ENCODE measurements around the gene VIT.
A peak's percentile ranks its signal among the peaks of the same experiment; 100 is the strongest.

VIT gene

GRCh38 chr2:36773947-36774346 is 77.4 kb downstream of the VIT start:
- DNase-seq = no peak

- no peak for DNase-seq
Measured at GRCh38 chr2:36775261-36775660, 78.8 kb downstream of the VIT start.

DNA sequence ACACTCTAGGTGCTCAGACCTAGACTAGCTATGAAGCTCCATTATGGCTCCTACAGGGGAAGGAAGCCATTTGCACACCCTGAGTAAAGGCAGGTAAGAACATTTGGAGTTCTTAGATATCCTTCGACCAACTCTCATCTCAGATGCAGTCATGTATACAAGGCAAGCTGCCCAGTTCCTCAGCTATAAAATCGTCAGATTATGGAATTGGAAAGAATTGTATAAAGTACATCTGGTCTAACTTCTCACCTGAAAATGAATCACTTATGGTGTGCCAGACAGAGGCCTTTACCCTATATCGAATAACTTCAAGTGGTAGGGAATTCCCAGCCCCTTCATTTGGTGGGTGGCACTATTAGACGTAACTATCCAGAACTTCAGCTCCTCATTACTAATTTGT is 79.3 kb downstream of the VIT start:
- no peak for DNase-seq

GRCh38 chr2:36777272-36777671 is 80.8 kb downstream of the VIT start:
- no peak for DNase-seq

DNA sequence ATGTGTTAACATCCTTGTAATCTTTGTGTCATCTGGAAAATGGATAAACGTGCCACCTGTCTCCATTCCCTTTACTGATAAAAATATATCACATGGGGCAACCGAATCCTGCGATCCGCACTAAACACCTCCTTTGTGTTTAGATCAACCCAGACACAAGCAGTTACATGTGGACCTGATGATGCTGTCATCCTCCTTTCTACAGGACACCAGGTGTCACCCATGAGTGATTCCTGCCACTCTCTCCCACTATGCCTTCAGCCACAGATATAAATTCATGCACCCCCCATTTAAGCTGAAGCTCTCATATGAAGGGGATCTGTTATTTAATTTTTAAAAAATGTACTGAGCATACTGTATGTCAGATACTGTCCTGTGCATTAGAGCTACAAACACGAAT is 81.3 kb downstream of the VIT start:
- no peak for DNase-seq

DNA sequence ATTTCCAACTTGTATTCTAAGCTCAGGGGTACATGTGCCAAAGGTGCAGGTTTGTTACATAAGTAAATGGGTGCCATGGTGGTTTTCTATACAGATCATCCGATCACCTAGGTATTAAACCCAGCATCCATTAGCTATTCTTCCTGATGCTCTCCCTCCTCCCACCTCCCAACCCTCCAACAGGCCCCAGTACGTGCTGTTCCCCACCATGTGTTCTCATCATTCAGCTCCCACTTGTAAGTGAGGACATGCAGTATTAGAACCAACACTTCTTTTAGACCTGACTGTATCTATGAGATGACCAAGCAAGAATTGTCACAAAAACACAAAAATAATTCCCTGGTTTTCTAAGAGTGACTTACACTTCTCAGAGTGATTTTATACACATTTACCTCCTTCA is 83.0 kb downstream of the VIT start:
- no peak for DNase-seq

DNA sequence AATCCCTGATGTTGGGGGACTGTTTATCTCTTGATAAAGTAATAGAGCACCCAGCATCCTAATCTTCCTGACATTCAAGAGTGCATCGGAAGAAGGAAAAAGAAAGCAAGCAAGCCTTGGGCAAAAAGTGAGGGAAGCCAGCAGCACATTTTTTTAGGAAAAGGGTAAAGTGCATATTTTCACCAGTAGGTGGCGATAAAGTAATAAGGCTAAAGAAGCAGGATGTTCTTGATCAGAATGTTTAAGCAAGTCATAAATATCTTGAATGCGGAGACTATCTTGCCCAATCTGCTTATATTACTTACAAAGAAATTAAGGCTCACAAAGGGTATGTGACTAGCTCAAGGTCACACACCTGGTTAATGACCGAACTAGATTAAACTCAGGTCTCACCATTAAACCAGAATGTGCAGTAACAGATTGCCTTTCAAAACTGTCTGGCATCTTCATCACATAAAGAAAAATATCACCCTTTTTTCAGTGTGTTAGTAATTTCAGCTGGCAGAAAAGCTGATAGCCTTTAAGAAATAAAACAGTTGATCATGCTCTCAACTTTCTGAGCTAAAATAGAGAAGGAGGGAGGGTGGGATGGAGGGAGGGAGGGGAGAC is 83.8 kb downstream of the VIT start:
- peak; percentile 5 for DNase-seq

DNA sequence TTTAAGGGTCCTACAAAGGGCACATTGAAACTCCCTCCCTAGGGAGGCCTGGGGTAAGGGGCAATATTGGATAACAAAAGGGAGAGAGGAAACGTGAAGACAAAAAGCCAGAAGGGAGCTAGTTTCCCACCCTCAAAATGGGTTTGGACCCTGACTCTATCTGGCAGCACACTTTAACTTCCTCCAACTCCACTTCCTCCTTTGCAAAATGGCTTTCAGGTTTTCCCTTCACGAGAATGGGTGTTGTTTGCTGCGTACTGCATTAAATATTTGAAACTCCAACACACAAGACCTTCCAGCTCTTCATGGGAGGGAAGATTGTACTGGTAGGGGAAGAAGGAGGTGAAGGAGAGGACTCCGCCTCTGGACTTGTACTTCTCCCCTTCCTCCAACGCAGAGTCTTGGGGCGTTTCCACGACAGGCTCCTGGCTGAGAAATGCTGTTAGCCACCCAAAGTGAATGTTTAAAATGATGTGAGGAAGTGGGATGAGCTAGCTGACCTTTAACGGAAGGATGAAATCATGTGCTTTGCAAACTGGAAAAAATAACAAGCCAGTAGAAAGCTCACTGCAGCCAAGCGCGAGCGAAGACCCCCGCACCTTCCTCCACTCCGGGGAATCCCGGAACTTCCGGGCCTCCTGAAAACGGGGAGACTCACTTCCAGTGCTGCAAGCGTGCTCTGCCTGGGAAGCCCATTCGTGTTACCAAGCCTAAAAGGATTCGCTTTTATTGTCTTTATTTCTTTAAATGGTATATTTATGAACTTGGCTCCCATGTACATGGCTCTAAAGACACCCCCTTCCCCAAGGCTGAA is 85.6 kb downstream of the VIT start:
- no peak for DNase-seq

DNA sequence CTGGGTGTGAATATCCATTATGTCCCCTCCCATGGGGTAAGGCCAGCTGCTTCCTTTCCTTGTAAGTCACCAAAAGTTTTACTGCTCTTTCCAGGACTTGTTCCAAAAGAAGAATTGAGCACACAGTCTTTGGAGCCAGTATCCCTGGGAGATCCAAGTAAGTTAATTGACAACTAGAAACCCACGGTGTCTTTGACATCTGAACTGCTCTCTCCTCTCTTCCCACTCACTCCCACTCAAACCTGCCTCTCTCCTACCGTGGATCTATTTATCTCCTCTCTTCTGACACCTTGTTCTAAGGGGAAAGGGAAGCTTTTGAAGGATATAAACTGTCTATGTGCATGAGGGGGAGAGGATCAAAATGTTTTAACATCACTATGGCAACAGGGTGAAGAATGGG is 86.7 kb downstream of the VIT start:
- no peak for DNase-seq

DNA sequence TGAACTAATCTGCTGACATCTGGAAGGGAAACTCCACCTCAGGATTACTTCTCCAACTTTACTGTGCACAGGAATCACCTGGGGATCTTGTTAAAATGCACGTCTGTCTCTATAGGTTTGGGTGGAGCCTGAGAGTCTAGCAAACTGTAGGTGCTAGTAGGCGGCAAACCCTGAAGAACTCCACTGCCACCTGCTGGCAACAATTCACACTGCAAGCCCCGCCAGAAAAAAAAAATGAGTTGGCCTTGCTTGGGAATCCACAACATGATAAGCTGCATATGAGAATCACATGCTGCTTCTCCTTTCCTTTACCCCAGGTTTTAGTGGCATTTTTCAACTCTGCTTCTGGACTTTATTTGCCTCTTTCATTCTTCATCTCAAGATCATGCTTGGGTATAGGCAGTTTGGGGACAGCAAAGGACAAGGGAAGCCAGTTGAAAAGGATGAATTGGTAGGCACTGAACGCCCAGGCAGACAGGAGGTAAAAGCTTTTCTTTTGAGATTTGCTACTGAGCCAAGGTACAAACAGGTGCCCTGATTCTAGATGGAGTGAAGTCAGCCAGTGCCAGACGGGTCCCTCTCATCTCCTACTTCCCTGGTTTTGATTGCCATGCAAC is 88.8 kb downstream of the VIT start:
- peak; percentile 41 for DNase-seq

GRCh38 chr2:36789181-36789804 is 92.8 kb downstream of the VIT start:
- no peak for DNase-seq

GRCh38 chr2:36792951-36793350 is 96.4 kb downstream of the VIT start:
- DNase-seq = no peak

DNA sequence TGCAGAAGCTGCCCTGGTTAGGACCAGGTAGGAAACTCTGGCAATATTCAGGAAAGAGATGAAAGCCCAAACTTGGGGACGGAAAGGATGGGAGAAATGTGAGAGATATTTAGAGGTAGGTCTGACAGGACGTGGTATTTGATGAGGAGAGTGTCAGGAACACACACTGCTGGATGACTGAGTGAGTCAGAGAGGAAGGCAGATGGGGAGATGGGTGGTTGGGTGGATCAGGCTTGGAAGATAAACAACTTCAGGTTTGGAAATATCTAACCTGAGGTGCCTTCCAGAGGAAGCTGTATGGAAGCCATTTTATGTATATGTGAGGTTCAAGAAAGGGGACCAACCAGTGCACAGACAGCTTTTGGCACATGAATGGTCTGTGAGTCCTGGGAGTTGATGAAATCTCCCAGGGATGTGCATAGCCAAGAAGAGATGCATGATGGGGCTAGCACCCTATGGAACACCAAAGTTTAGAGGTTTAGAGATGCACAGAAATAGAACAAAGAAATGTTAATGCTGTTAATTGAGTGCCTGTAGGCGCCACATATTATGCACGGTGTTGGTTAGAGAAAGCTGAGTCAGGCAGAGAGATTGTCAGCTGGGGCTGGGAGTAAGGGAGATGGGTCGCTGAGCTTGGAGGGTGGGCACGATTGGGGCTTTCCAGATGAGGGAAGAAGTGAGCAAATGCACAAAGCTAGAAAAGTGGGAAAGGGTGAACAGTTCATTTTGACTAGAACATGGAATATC is 101.0 kb downstream of the VIT start:
- no peak for DNase-seq

DNA sequence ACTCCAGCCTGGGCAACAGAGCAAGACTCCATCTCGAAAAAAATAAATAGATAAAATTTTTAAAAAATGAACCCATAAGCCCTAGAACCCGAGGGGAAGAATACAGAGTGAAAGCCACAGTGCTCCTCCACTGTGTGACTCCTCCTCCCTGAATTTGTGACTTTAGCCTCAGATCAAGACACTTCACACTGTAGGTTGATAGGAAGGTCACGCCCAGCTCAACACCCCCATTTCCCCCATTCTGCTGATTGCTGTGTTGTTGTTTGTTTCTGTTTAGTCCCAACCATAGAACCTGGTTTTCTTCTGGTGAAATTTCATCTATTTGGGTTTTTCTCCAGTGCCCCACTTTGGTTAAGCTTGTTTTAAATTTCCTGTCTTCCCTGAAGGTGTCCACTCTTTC is 102.2 kb downstream of the VIT start:
- no peak for DNase-seq

- DNase-seq = no peak
Measured at GRCh38 chr2:36800381-36800780, 103.9 kb downstream of the VIT start.

- no peak for DNase-seq
Measured at GRCh38 chr2:36801088-36801487, 104.6 kb downstream of the VIT start.

DNA sequence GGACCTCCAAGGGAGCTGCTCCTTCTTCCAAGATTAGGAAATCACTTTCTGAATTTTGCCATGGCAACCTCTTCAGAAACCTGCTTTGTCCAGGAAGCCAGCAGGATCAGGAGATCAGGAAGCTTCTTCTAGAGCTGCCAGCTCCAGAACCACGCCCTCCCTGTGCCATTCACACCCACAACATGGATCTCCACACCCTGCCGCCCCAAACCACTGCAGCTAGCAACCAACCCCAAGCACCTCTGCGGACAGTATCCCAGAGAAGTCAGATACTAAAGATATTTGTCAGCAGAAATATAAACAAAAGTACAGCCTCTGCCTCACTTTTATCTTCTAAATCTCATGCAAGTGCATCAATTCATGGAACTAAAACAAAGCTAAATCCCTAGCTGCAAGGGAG is 106.4 kb downstream of the VIT start:
- DNase-seq = no peak

DNA sequence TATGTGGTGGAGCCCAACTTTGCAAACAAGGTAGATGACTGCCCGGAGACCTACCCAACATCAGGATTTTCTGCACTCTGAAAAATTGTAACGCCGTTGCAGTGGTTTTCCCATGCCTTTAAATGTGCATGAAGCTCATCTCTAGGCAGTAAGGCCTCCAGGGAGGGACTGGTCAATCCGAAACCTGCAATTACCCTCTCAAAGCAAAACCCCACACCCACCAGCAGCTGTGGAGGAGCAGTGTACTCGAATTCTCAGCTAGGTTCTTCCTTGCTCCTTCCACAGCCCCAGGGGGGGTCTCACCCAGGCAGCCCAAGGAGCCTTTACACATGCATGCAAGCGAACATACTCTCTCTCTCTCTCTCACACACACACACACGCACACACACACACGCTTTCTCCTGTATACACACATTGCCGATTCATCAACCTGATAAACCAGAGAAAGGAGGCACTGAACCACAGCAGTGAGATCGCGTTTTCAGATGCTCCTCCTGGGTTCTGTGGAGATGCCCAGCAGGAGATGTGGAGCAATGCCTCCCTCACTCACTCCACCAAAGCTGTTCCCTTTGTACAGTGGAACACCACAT is 109.2 kb downstream of the VIT start:
- DNase-seq = peak; percentile 5

- DNase-seq = no peak
Measured at GRCh38 chr2:36807223-36807886, 110.8 kb downstream of the VIT start.

DNA sequence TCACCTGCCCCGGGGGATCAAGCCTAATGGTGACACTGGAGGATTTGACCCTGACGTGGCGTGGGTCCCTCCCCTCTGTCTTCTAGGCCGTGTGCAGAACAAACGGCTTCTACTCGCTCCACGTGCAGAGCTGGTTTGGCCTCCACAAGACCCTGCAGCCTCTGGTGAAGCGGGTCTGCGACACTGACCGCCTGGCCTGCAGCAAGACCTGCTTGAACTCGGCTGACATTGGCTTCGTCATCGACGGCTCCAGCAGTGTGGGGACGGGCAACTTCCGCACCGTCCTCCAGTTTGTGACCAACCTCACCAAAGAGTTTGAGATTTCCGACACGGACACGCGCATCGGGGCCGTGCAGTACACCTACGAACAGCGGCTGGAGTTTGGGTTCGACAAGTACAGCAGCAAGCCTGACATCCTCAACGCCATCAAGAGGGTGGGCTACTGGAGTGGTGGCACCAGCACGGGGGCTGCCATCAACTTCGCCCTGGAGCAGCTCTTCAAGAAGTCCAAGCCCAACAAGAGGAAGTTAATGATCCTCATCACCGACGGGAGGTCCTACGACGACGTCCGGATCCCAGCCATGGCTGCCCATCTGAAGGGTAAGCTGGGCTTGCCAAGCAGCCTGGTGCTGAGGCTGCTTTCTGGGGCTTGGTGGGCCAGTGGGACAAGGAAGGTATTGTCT is 112.0 kb downstream of the VIT start:
- no peak for DNase-seq

- no peak for DNase-seq
Measured at GRCh38 chr2:36809069-36809445, 112.5 kb downstream of the VIT start.

DNA sequence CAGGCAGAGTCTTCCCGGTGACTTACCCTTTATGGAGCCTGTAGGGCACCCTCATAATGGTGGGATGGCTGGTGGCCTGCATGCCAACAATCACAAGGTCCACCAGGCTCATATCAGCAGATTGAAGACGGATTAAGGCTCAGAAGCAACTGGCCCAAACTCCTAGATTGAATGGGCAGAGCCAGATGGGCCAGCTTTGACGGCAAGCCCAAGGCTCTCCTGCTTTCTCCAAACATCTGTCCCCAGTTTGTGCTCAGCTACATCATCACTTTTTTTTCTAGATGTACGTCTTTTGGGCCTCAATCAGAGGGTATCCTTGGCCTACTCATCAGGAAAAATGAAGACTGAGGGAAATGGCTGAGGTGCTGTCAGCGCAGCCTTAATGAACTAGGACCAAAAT is 114.6 kb downstream of the VIT start:
- DNase-seq = no peak

All from NCI-H1417 treated with DMSO at 0.1 percent for 48 hours (cell line).